Thoracic aorta (tissue), 2 donors: ENCODE data around the gene SEMA6B. TPM values are rescaled to one million over a fixed set of nuclear protein-coding genes. Genes with fewer than 3 reads are reported as not detected.

Experiments
- ATAC-seq: fragments of 150-250 bp; one replicate; pipeline ENCODE4 v1.8.0; 2017; ENCODE audit warnings: low read depth; ENCODE audit not compliant: insufficient number of reproducible peaks, low FRiP score
- DNase-seq: peaks from one replicate; pipeline ENCODE4 v3.0.0-alpha.2; 2020; ENCODE audit warnings: low spot score
- H3K27ac ChIP-seq, 2 donors: fragments of 200-600 bp; sonication (generic); 1 replicate in 1 of 2; 2 replicates in 1 of 2; pipeline ENCODE4 v1.5.1; 2016; ENCODE audit warnings: mild to moderate bottlenecking in 2 of 2, moderate library complexity in 2 of 2
- H3K27me3 ChIP-seq: fragments of 200-600 bp; sonication (generic); replicated peaks from 2 replicates; pipeline ENCODE4 v1.6.0; 2016; ENCODE audit warnings: mild to moderate bottlenecking; ENCODE audit not compliant: insufficient read depth
- H3K36me3 ChIP-seq: fragments of 200-600 bp; sonication (generic); one replicate; pipeline ENCODE4 v1.5.1; 2016
- H3K4me1 ChIP-seq, 2 donors: fragments of 200-600 bp; sonication (generic); 1 replicate in 1 of 2; 2 replicates in 1 of 2; pipeline versions ENCODE4 v1.5.1 to v1.6.0; 2016; ENCODE audit warnings: low read depth in 2 of 2, mild to moderate bottlenecking in 1 of 2; ENCODE audit not compliant: control insufficient read depth in 1 of 2
- H3K4me3 ChIP-seq: fragments of 200-600 bp; sonication (generic); 2 replicates; pipeline ENCODE4 v1.5.1; 2016; ENCODE audit warnings: mild to moderate bottlenecking
- H3K9me3 ChIP-seq: fragments of 200-600 bp; sonication (generic); 2 replicates; pipeline ENCODE4 v1.5.1; 2016
- CTCF ChIP-seq: fragments of 200-600 bp; sonication (generic); IDR thresholded peaks from one replicate; pipeline ENCODE4 v1.5.1; 2019; ENCODE audit warnings: antibody characterized with exemption
- total RNA-seq, 2 donors: library from RNA; depleted of rRNA; stranded (reverse); fragments of >200 nt; gene quantifications; one replicate each; pipeline versions ENCODE4 v1.1.0 to v1.2.3, GENCODE V29; 2016

The SEMA6B gene
- total RNA-seq, 2 donors from 2014 or later, result 3.4 to 17.4 TPM

- no peaks in the 10 kb centered on the region for H3K36me3 ChIP-seq
- peaks cover 0 to 21% of the 10 kb centered on the region in 2 donors for H3K4me1 ChIP-seq
- DNase-seq, result no peak
- H3K27me3 ChIP-seq, result no peaks in the 10 kb centered on the region
- no peak overlapping the region for H3K4me3 ChIP-seq
- H3K9me3 ChIP-seq, result no peaks in the 10 kb centered on the region
- no peak for TF ChIP-seq CTCF
- H3K27ac ChIP-seq, result no peak overlapping the region
- ATAC-seq, result no peak
These were observed 38.2 kb downstream of the SEMA6B start for GRCh38 chr19:4521170-4521887.

GRCh38 chr19:4519521-4520277 lies 39.8 kb downstream of the SEMA6B start:
- no peak for DNase-seq

GRCh38 chr19:4519172-4519496 lies 40.4 kb downstream of the SEMA6B start:
- no peaks in the 10 kb centered on the region for H3K36me3 ChIP-seq
- DNase-seq (no peak), ATAC-seq (no peak)
- H3K27ac ChIP-seq, result peak overlapping the region in 1 of 2 donors; percentile 30
- TF ChIP-seq CTCF, result no peak
- H3K27me3 ChIP-seq, result no peaks in the 10 kb centered on the region
- peaks cover 0 to 21% of the 10 kb centered on the region in 2 donors for H3K4me1 ChIP-seq
- H3K9me3 ChIP-seq, result no peaks in the 10 kb centered on the region
- H3K4me3 ChIP-seq, result no peak overlapping the region

More at GRCh38 chr19:4519521-4520277, 39.8 kb downstream of the SEMA6B start:
- Histone ChIP-seq H3K36me3 (no peaks in the 10 kb centered on the region), H3K27ac (no peak overlapping the region), H3K27me3 (no peaks in the 10 kb centered on the region), H3K9me3 (no peaks in the 10 kb centered on the region), H3K4me3 (no peak overlapping the region), H3K4me1 (peaks cover 0 to 21% of the 10 kb centered on the region in 2 donors)
- ATAC-seq, result no peak
- no peak for TF ChIP-seq CTCF

GRCh38 chr19:4518345-4519171 lies 40.9 kb downstream of the SEMA6B start, which contains the start of gene PLIN4:
PLIN4 (minus strand) TSS chr19:4518486; CDS start chr19:4518272, 214 bp downstream.
- TF ChIP-seq CTCF, result peak; percentile 14
- H3K9me3 ChIP-seq, result no peaks in the 10 kb centered on the region
- ATAC-seq (no peak), DNase-seq (no peak)
- no peaks in the 10 kb centered on the region for H3K36me3 ChIP-seq
- H3K27ac ChIP-seq, result peak within 1 kb of the TSS in 1 of 2 donors; percentile 30
- no peaks in the 10 kb centered on the region for H3K27me3 ChIP-seq
- peaks cover 0 to 21% of the 10 kb centered on the region in 2 donors for H3K4me1 ChIP-seq
- peak within 1 kb of the TSS; percentile 62 for H3K4me3 ChIP-seq
